ENCODE measurements around the gene CENPL.
A peak's percentile ranks its signal among the peaks of the same experiment; 100 is the strongest.

DNA sequence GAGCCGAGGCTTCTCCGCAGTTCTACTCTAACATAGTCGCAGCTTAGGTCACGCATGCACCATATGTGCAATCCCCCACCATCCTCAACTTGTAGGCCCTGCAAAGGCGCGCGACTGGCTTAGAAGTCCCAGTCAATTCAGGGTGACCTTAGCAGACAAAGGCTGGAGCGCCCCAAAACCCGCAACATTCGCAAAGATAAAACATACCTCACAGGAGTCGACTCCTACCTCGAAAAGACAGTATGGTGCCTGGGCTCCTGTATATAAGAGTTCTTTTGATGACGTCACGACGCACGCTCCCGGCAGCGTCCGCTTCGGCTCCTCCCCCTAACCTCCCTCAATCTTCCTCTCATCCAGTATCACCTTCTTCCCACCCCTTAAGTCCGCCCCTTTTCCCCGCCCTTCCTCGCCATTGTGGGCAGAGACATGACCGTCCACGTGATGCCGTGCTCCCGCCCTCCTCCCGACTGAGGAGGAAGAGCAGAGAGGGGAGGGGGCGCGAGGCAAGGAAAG lies 43.1 kb upstream of the CENPL start, which contains the start of gene GAS5:
- TF ChIP-seq FOS (IDR thresholded peaks at IDR 0.05; ENCODE audit: low read depth, low read length) (no peak), MAFK (IDR thresholded peaks at IDR 0.05; ENCODE audit: low read depth, low read length) (no peak), POLR2A (IDR thresholded peaks at IDR 0.05; ENCODE audit: low read depth, low read length) (peak; percentile 100), NFE2L2 (IDR thresholded peaks at IDR 0.05; ENCODE audit: low read depth, low read length) (peak; percentile 43; the same call in 1 of the 2 replicates), MXI1 (IDR thresholded peaks at IDR 0.05; ENCODE audit: borderline replicate concordance, low read depth, low read length) (peak; percentile 31; the same call in 1 of the 2 replicates), SMC3 (IDR thresholded peaks at IDR 0.05; ENCODE audit: low read depth, low read length) (no peak), RFX5 (IDR thresholded peaks at IDR 0.05; ENCODE audit: low read depth, low read length) (no peak), RCOR1 (IDR thresholded peaks at IDR 0.05; ENCODE audit: insufficient replicate concordance, low read length) (no peak)
- TF ChIP-seq, protein P1, sequence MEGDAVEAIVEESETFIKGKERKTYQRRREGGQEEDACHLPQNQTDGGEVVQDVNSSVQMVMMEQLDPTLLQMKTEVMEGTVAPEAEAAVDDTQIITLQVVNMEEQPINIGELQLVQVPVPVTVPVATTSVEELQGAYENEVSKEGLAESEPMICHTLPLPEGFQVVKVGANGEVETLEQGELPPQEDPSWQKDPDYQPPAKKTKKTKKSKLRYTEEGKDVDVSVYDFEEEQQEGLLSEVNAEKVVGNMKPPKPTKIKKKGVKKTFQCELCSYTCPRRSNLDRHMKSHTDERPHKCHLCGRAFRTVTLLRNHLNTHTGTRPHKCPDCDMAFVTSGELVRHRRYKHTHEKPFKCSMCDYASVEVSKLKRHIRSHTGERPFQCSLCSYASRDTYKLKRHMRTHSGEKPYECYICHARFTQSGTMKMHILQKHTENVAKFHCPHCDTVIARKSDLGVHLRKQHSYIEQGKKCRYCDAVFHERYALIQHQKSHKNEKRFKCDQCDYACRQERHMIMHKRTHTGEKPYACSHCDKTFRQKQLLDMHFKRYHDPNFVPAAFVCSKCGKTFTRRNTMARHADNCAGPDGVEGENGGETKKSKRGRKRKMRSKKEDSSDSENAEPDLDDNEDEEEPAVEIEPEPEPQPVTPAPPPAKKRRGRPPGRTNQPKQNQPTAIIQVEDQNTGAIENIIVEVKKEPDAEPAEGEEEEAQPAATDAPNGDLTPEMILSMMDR (conservative IDR thresholded peaks at IDR 0.05; ENCODE audit: low read depth, low read length), result no peak
- TF ChIP-seq, protein P2, sequence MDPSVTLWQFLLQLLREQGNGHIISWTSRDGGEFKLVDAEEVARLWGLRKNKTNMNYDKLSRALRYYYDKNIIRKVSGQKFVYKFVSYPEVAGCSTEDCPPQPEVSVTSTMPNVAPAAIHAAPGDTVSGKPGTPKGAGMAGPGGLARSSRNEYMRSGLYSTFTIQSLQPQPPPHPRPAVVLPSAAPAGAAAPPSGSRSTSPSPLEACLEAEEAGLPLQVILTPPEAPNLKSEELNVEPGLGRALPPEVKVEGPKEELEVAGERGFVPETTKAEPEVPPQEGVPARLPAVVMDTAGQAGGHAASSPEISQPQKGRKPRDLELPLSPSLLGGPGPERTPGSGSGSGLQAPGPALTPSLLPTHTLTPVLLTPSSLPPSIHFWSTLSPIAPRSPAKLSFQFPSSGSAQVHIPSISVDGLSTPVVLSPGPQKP (IDR thresholded peaks at IDR 0.05; ENCODE audit: borderline replicate concordance, low read depth, low read length), result no peak
